MM.1S (cell line): ENCODE data around the gene MAP3K19.
A peak's percentile ranks its signal among the peaks of the same experiment; 100 is the strongest.

Experiments
- DNase-seq: peaks from one replicate; pipeline ENCODE4 v3.0.0-alpha.2; 2015
- H2AFZ ChIP-seq: fragments of 300-600 bp; sonication (generic); 2 replicates; pipeline ENCODE4 v1.6.0; 2016; ENCODE audit warnings: antibody characterized with exemption, low read length
- H3F3A ChIP-seq: fragments of 300-600 bp; sonication (generic); 2 replicates; pipeline ENCODE4 v1.6.1; 2016; ENCODE audit warnings: mild to moderate bottlenecking, antibody characterized with exemption, low read length, moderate library complexity, mixed read lengths; ENCODE audit not compliant: insufficient read depth
- H3K27ac ChIP-seq: fragments of 300-600 bp; sonication (generic); 2 replicates; pipeline ENCODE4 v1.5.1; 2016; ENCODE audit warnings: mild to moderate bottlenecking, low read length
- H3K27me3 ChIP-seq: fragments of 300-600 bp; sonication (generic); replicated peaks from 2 replicates; pipeline ENCODE4 v1.6.0; 2016; ENCODE audit warnings: low read length; ENCODE audit not compliant: insufficient read depth
- H3K36me3 ChIP-seq: fragments of 300-600 bp; sonication (generic); replicated peaks from 2 replicates; pipeline ENCODE4 v1.6.1; 2016; ENCODE audit warnings: mild to moderate bottlenecking, low read length, mixed read lengths; ENCODE audit not compliant: insufficient read depth
- H3K4me1 ChIP-seq: fragments of 300-600 bp; sonication (generic); 2 replicates; pipeline ENCODE4 v1.6.1; 2016; ENCODE audit warnings: low read length, mixed read lengths
- H3K4me2 ChIP-seq: fragments of 300-600 bp; sonication (generic); 2 replicates; pipeline ENCODE4 v1.6.0; 2016; ENCODE audit warnings: low read depth, low read length
- H3K4me3 ChIP-seq: fragments of 300-600 bp; sonication (generic); 2 replicates; pipeline ENCODE4 v1.5.1; 2016; ENCODE audit warnings: low read length, mixed read lengths
- H3K79me2 ChIP-seq: fragments of 300-600 bp; sonication (generic); 2 replicates; pipeline ENCODE4 v1.6.1; 2016; ENCODE audit warnings: mixed run types, low read length, mixed read lengths
- H3K9ac ChIP-seq: fragments of 300-600 bp; sonication (generic); 2 replicates; pipeline ENCODE4 v1.6.1; 2016; ENCODE audit warnings: low read length, mixed read lengths
- H3K9me2 ChIP-seq: fragments of 300-600 bp; sonication (generic); replicated peaks from 2 replicates; pipeline ENCODE4 v1.6.1; 2016; ENCODE audit warnings: mild to moderate bottlenecking, low read length, mixed read lengths; ENCODE audit not compliant: insufficient read depth
- H3K9me3 ChIP-seq: fragments of 300-600 bp; sonication (generic); replicated peaks from 2 replicates; pipeline ENCODE4 v1.6.1; 2016; ENCODE audit warnings: mild to moderate bottlenecking, low read length, mixed read lengths; ENCODE audit not compliant: insufficient read depth
- H4K20me1 ChIP-seq: fragments of 300-600 bp; sonication (generic); 2 replicates; pipeline ENCODE4 v1.6.1; 2016; ENCODE audit warnings: mild to moderate bottlenecking, low read length, moderate library complexity, mixed read lengths; ENCODE audit not compliant: insufficient read depth
- CTCF ChIP-seq: fragments of 300-600 bp; sonication (generic); IDR thresholded peaks from 2 replicates; pipeline ENCODE4 v1.5.1; 2016; ENCODE audit warnings: antibody characterized with exemption, low read length, mixed read lengths
- EZH2 ChIP-seq: fragments of 300-600 bp; sonication (generic); optimal IDR thresholded peaks from 2 replicates; pipeline ENCODE3; 2017; ENCODE audit warnings: low read depth, mild to moderate bottlenecking, antibody characterized with exemption, low read length, mixed read lengths
- EZH2phosphoT487 ChIP-seq: fragments of 300-600 bp; sonication (generic); IDR thresholded peaks from 2 replicates; pipeline ENCODE4 v1.6.1; 2018; ENCODE audit warnings: antibody characterized with exemption, low read length

Gene MAP3K19

GRCh38 chr2:135022952-135023880 is 24.0 kb downstream of the MAP3K19 start:
- DNase-seq, result no peak
- Histone ChIP-seq H3K4me3 (no peak overlapping the region), H3K27ac (peak overlapping the region; percentile 25; the same call in 1 of the 2 replicates), H3K9ac (no peak overlapping the region), H3K9me2 (no peaks in the 10 kb centered on the region), H3K4me1 (peaks cover 14% of the 10 kb centered on the region; the same call in 1 of the 2 replicates), H3K27me3 (no peaks in the 10 kb centered on the region), H3K9me3 (no peaks in the 10 kb centered on the region), H3K79me2 (no peaks in the 10 kb centered on the region), H3F3A (no peaks in the 10 kb centered on the region; the same call in 1 of the 2 replicates), H3K4me2 (peak overlapping the region; percentile 60), H4K20me1 (no peaks in the 10 kb centered on the region), H3K36me3 (no peaks in the 10 kb centered on the region), H2AFZ (peak overlapping the region; percentile 48)
- no peak for TF ChIP-seq CTCF
- TF ChIP-seq EZH2phosphoT487, result no peak
- TF ChIP-seq EZH2, result no peak

DNA sequence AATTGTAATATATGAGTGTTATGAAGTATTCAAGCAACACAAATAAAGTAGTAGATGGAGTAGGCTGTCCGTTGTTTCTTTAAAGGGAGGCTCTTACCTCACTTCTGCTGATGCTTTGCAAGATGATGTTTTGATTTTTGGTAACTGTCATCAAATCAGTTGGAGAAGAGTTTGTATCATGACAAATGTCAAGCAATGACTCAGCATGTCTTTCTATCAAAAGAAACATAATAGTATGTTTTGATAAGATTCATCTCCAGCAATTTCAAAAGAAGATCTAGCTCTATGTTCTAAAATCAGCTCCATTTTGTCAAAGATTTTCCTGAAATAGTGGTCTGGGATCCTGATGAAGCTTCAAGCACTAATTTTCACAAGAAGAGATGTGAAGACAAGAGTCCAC is 25.6 kb downstream of the MAP3K19 start:
- no peaks in the 10 kb centered on the region for H3K79me2 ChIP-seq
- no peak overlapping the region for H3K4me2 ChIP-seq
- no peak overlapping the region for H3K9ac ChIP-seq
- no peaks in the 10 kb centered on the region for H3K9me3 ChIP-seq
- TF ChIP-seq EZH2phosphoT487 (no peak), CTCF (no peak), EZH2 (no peak)
- no peaks in the 10 kb centered on the region; the same call in 1 of the 2 replicates for H3F3A ChIP-seq
- H2AFZ ChIP-seq, result no peak overlapping the region
- H3K27ac ChIP-seq, result no peak overlapping the region
- no peaks in the 10 kb centered on the region for H3K36me3 ChIP-seq
- no peak overlapping the region for H3K4me3 ChIP-seq
- DNase-seq, result no peak
- H3K4me1 ChIP-seq, result peaks cover 14% of the 10 kb centered on the region; the same call in 1 of the 2 replicates
- H3K27me3 ChIP-seq, result no peaks in the 10 kb centered on the region
- no peaks in the 10 kb centered on the region for H3K9me2 ChIP-seq
- H4K20me1 ChIP-seq, result no peaks in the 10 kb centered on the region

DNA sequence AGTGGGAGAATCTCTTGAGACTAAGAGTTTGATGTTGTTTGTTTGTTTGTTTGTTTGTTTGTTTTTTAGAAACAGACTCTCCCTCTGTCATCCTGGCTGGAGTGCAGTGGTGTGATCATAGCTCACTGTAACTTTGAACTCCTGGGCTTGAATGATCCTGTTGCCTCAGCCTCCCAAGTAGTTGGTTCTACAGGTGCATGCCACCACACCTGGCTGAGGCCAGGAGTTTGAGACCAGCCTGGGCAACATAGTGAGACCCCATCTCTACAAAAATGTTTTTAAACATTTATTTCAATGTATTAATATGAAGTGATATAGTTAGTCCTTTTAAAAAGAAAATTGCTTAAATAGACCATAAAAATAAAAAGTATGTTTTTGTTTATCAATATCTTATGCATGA is 35.6 kb downstream of the MAP3K19 start:
- no peaks in the 10 kb centered on the region for H3K4me1 ChIP-seq
- no peaks in the 10 kb centered on the region for H3K9me3 ChIP-seq
- no peak overlapping the region for H2AFZ ChIP-seq
- H4K20me1 ChIP-seq, result no peaks in the 10 kb centered on the region
- H3K9ac ChIP-seq, result no peak overlapping the region
- no peak overlapping the region for H3K27ac ChIP-seq
- no peaks in the 10 kb centered on the region for H3K9me2 ChIP-seq
- no peak overlapping the region for H3K4me3 ChIP-seq
- no peaks in the 10 kb centered on the region for H3K79me2 ChIP-seq
- H3K4me2 ChIP-seq, result no peak overlapping the region
- H3K27me3 ChIP-seq, result no peaks in the 10 kb centered on the region
- DNase-seq, result no peak
- no peak for TF ChIP-seq CTCF
- TF ChIP-seq EZH2phosphoT487, result no peak
- no peak for TF ChIP-seq EZH2
- H3F3A ChIP-seq, result no peaks in the 10 kb centered on the region
- H3K36me3 ChIP-seq, result no peaks in the 10 kb centered on the region
